GM18508 (cell line): Measurements from ENCODE around the gene KCNE2.

ENCODE experiments used
- ATAC-seq: cut with Tn5 transposase; IDR thresholded peaks from one replicate; pipeline ENCODE4 v1.9.1; 2021; ENCODE audit warnings: moderate number of reproducible peaks; ENCODE audit not compliant: insufficient read depth, unreplicated experiment

The KCNE2 gene, protein sequence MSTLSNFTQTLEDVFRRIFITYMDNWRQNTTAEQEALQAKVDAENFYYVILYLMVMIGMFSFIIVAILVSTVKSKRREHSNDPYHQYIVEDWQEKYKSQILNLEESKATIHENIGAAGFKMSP

DNA sequence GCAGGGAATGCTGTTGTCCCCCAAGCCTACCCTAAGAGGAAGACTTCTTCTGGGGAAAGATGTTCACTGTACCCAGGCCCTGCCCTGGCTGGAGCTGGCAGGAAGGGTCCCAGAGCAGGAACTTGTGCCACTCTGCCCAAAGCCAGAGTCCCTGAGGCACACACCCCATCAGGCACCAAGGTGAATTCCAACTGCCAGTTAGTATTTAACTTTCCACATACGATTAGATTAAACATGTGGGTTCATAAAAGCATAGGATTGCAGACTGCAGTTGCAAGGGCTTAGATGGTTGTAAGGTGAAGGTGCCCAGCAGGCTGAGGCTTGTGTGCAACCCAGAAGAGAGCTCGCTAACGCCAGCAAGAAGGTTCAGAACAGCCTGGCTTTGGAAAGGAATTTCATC is at the start of gene KCNE2:
TSS of gene KCNE2 (plus strand) at position 274 of the 400 bp plus-strand sequence. CDS start 6,473 bp downstream, outside the sequence.
- no peak for ATAC-seq

DNA sequence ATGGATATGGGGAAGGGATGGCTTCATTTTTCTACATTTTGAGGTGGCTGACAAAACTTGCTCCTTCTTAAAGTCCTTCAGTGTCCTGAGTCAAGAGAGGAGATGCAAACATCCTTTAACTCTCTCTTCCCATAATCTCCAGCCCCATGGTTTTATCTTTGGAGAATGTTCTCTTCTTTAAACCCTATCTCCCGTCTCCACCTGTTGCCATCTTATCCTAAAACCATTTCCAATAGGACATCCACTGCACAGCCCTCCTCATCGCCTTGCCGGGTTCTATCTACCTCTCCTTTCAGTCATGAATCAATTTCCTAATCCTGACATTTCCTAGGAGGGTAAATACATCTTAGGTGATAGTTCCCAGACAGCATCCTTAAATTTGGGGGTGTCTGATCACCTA is 44.2 kb upstream of the KCNE2 start:
- ATAC-seq = no peak

DNA sequence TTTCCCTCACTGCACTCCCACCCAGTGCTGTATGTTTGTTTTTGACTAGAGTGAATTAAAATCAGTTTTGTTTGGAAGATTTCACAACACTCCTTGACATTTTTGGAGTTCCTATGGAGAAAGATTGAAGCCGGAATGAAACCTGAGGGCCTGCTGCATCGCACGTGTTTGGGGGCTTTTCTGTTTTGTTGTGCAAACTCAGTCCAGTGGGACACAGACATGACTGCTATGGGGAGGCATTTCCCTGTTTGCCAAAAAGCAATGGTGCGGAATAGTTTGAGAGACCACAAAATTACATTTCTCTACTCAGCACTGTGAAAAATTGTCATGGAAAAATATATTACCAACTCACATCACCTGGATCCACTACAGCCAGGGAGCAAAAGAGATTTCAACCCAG is 43.8 kb upstream of the KCNE2 start:
- no peak for ATAC-seq

DNA sequence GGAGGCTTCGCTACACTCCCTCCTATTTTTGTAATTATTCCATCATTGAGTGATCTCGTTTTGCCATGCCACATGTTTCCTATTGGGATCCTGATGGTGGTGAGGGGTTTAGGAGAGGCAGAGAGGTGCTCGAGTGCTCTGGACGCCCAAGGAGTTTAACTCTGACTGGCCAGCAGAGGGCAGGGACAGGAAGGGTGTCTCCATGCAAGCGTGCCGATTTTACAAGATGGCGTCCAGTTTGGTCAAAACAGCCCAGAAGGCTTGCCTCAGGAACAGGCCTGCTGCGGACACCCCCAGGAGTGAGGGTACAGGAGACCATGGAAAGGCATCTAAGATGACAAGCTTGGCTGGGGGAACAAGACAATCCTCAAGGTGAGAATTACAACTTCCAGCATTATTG is 33.8 kb upstream of the KCNE2 start:
- no peak for ATAC-seq

DNA sequence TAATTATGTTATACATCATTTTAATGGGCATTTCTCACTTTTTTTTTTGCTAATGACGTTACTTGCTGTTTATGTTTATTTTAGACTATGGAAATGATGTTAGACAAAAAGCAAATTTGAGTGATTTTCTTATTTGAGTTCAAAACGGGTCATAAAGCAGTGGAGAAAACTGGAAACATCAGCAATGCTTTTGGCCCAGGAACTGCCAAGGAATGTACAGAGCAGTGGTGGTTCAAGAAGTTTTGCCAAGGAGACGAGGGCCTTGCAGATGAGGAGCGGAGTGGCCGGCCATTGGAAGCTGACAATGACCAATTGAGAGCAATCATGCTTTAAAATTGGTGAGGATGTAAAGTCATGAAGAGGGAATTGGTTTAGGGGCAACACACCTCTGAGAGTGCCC is 32.1 kb upstream of the KCNE2 start:
- ATAC-seq = no peak

DNA sequence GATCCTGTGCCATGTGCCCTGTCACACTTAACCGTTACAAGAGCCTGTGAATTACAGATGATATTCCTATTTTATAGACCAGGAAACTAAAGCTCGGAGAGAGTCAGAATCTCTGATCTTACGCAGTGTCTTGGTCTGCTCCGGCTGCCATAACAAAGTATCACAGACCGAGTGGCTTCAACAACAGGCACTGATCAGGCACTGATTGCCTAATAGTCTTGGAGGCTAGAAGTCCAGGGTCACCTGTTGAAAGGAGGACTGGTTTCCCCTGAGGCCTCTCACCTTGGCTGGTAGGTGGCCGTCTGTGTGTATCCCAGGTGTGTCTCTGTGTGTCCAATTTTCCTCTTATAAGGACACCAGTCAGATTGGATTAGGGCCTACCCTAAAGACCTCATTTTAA is 31.5 kb upstream of the KCNE2 start:
- ATAC-seq = no peak

DNA sequence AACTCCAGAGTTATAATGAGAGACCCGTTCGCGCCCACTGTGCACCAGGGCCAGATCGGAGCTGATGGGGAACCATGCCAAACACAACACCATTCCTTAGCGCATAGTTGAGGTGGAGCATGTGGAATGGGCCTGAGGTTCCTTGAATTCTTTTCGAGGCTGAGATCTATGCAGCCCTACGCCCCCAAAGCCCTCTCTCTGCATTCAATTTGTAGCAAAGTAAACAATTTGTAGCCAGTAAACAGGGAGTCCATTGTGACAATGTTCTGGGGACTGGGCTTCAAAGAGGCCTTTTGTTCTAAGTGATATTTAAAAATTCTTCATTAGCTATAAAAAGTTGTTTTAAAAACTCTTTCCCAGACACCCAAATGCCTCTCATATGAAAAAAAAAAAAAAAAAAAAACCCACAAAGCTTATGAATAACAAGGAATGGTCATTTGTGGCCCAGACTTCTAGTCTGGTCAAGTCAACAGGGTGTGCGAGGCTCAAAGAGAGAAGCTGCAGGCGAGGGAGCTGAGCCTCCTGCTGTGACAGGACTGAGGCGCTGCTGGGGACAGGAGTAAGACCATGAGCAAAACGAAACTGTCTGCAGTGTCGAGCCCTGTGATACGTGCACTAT is 30.6 kb upstream of the KCNE2 start:
- ATAC-seq = no peak

DNA sequence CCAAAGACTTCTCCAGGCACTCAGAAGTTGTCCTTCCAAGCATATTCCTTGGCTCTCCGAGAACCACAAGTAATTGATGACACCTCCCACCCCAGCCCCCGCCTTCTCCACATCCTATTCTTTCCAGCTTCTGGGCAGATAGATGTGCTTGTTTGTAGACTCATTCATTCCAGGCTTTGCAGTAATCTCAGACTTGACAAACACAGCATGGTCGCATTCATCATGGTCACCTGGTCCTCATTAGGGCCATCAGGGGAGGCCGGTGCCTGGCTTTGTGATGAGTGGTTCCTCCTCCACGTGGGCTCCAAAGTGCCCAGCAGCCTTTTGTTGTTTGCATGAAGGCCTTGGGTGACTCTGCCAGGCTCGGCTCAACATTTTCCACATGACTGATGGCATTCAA is 28.5 kb upstream of the KCNE2 start:
- ATAC-seq = no peak

DNA sequence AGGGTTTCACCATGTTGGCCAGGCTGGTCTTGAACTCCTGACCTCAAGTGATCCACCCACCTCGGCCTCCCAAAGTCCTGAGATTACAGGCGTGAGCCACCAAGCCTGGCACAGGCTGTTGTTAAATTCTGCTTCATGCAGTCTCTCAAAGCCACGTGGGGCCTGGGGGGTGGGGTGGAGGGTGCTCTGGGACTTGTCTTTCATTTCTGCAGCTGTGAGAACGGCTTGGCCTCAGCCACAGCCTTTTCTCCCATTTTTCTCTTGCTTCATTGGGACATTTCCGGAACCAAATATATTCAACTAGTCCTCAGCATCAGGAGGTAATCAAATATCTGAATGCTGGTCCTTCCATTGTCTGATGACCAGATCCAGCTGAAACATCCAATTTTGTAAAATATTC is 27.6 kb upstream of the KCNE2 start:
- ATAC-seq = no peak

DNA sequence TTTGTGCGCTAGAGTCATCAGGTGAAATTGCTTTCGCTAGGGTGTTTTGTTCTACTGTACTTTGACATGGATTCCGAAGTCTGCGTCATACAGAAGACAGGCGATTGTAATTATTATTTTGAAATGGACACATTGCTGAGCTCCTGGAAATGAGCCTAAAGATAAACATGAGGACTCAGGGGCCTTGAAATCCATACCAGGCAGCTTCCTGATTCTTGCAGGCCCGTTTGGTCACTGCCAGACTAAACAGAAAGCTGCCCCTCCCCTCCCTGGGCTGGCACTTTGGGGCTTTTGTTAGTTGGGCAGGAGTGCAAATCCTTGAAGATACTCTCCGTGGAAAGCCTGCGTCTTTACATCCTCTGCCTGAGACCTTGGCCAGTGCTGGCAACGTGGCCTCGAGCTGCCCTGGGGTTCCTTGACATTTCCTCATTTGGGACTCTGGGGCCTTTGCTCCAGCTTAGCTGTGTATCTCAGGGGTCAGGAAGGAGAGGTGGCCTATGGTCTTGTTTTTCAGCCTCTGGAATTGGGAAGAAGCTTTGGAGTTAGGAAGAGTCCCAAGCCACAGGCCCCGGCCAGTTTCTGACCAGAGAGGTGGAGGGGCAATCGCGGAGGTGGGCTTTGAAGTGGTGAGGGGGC is 26.9 kb upstream of the KCNE2 start:
- ATAC-seq = no peak

DNA sequence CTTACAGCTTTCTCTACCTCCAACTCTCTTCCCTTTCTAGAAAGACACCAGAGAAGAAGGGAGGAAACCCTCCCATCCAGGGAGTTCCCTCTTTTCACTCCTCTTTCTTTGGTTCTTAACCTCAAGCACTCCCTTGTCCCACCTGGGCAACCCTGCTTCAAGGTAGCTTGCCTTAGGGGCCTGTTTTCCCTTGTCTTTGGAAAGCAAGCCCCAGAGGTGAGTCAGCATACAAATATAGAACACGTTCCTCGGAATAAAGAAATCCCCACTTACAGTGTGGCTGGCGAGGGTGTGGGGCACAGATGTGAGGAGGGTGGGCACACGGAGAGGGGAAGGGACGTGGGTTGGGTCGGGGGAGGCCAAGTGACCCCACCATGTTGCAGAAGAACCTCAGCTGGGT is 26.1 kb upstream of the KCNE2 start:
- no peak for ATAC-seq

DNA sequence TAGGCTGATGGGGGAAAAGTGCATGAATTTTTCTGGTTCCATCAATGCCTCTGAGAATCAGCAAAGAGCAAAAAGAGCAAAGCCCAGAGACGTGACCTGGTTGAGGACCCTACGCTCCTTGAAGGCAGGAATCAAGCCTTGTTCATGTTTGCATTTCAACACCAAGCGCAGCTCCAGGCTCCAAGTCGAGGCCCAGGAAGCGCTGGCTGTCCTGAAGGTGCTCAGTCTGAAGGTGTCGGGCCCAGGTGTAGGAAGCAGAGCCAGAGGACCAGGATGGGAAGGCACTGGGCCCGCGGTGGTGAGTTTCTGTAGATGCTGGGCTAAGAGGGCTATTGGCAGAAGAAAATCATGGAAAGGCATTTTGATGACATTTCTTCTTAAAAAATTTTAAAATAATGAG is 25.6 kb upstream of the KCNE2 start:
- ATAC-seq = no peak

DNA sequence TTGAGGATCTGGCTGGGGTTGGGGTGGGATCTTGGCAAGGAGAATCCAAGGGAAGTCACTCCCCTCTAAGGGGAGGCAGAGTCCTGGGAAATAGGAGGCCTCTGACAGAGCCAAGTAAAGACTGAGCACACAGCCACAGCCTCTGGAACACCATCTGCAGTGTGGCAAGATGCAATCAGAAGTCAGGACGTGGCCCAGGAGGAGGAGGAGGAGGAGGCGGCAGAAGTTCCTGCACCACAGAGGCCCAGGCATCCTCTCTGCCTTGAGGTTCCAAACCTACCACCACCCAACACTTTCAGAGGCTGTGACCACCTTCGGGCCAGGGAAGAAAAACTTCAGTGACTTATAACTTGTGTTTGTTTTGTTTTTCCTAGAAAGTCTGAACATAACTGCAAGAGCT is 23.7 kb upstream of the KCNE2 start:
- ATAC-seq = no peak

DNA sequence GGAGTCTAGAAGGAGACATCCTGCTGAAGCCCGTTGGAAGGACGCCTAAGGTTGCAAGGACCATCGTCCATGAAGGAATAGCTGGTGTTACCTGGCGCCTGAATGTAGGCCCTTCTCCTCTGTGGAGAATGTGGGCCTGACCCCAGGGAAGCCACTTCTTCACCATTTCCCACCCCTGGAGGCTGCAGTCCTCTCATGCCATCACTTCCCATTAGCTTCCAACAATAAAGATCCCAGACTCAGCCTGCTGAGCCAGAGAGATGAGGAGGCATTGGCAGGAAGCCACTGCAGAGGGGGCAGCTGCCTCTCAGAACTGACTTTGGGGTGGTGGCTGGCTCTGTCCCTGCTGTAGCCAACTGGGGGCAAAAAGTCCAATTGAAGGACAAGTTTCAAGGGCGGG is 21.3 kb upstream of the KCNE2 start:
- no peak for ATAC-seq

DNA sequence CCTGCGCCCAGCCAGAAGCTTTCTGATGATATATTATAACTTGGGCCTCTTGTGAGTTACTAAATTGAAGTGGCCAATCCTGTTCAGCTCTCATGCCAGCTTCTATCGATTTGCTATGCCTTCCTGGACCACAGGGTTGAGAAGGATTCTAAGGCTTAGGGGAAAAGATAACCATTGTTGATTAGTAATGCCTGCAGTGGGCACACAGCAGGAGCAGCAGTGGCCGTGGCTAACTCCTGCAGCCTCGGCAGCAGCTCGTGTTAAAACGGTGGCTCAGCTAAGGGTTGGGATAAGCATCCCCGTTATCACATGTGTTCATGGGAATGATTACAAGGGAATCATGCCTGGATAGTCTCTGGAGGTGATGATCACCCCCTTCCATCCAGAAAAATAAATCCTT is 20.5 kb upstream of the KCNE2 start:
- ATAC-seq = no peak

DNA sequence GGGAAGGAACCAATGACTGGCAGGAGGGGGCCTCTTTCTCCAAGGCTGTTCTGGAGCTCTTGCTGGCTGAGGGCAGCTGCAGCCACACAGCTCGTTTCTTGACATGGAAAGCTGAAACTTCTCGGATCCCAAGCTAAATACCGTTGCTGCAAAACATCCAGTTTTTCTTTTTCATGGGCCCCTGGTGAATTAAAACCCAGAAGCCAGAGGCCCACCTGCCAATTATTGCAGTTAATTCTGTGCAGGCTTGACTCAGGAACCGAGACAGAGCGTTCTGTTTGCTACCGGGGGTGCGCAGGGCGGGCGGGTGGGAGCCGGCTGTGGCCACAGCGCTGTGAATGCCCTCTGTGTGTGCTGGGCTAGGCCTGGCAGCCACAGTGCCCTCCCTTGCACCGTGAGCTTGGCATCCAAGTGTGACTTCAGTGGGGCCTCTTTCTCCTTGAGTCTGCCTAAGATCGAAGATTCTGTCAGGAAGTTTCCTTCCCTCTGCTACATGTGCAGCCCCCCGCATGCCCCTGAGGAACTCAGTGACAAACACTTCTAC is 19.9 kb upstream of the KCNE2 start:
- ATAC-seq = no peak

DNA sequence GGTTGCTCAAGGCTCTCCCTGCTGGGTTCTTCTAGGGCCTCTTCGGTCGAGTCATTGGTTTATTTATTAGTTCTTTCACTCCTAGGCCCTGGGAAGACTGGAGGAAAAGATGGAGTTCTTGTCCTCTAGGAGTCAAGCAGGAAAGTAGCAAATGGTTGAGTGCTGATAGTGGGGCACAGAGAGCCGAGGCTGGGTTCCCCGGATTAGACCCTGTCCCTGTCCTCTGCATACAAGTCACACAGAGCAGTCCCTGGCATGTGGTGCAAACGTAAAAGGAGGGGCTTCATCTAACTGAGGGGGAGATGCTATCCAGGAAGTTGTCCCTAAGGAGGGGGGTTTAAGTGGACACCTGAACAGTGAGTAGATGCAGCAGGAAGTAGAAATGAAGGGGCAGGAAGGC is 19.2 kb upstream of the KCNE2 start:
- no peak for ATAC-seq

DNA sequence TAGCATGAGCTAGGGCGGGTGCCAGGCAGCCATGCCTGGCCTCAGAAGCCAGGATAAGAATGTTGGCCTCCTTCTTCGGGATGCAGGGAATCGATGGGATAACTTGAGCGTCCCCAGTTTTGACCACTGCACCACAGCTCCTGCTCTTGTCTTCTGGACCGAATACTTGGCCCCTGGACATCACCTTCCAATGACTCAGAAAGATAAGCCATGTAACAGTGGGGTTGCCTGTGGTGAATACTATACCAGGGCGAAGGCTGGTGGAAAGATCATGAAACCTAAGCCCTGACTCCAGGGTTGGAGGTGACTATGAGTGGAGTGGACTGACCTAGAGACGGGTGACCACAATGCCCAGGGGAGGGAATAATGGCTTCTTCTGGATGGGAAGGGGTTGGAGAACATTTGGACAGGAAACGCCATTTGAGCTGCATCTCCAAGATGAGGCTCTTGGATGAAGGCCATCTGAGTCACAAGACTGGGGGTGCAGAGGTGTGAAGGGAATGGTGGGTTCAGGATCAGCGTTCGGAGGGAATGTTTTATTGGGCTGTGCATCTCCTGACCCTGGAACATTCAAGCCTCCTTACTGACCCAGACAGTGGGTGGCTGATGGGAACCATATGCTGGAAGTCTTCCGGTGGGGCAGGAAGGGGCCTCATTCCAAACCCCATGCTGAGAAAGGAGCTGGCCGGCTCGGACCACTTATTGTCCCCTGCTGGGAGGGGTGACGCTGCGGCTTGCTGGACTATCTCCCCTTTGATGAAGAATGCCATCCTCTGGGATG is 18.5 kb upstream of the KCNE2 start:
- ATAC-seq = no peak

DNA sequence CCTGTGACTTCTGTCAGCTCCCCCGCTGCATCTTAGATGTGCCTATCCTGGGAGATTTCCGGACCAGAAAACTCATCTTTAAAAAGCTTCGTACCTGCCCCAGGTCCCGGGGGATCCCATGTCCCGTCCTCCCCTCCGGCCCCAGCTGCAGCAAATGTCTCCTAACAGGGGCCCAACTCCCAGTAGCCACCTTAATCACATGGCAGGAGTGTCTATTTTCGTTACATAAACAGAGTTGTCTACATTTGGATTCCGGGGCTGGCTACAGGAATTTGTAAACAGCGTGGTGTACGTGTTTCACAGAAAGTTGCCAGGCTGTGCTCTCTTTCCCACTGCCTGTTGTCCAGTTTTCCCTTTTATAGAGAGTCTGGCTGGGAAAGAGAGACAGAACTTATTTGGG is 17.9 kb upstream of the KCNE2 start:
- ATAC-seq = no peak

DNA sequence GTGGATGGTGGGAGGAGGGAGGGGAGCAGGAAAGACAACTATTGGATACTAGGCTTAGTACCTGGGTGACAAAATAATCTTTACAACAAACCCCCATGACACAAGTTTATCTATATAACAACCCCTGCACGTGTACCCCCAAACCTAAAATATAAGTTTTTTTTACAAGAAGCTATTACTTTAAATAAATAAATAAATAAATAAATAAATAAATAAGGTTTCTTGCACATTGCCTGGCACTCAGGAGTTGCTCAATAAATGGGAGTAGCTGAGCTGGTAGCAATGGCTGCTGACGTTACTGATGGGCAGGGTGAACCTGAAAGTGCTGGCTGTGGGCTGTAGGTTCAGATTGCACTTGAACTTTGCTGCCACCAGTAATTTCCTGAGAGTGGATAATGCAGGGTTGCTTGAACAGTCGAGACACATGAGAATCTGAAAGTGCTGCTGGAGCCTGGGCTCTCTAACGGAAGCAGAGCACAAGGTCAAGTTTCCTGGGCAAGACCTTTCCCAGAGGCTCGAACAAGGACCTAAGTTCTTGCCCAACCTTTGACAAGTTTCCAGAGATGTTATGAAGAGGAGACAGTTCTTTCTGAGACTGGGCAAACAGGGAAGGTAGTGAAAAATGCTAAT is 14.8 kb upstream of the KCNE2 start:
- no peak for ATAC-seq

DNA sequence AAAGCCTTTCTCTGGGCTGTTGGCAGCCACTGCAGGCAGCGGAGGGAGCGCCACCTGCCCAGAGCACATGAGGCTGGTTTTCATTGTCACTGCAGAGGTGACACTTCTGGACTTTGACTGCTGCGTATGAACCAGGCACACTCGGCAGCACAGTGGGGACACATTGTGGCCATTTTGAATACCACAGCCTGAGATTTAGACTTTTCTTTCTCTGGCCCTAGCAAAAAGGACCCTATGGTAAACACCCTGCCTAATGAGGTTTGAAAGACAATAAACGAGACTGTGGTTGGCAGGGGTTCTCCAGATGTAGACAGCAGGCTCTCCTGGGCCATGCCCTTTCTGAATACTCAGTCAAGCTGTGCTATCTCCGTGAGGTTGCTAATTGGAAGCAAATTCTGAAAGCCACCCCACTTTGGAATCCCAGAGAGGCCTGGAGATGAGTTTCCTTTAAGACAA is 12.0 kb upstream of the KCNE2 start:
- no peak for ATAC-seq
